ENCODE results near the gene RSAD1. TPM values are rescaled to one million over a fixed set of nuclear protein-coding genes. Genes with fewer than 3 reads are reported as not detected.

The RSAD1 gene
- total RNA-seq, 1 experiment from 2014 or later, result 28.7 TPM

DNA sequence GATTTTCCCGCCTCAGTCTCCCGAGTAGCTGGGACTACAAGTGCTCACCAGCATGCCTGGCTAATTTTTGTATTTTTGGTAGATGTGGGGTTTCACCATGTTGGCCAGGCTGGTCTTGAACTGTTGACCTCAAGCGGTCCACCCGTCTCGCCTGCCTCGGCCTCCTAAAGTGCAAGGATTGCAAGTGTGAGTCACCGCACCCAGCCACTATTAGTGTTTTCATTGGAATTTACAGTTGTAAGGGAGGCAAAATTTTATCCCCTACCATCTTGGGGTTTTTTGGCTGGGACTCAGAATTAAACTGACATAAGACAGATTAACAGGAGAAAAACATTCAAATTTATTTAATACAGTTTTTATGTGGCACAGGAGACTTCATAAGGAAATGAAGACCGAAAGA is 17.3 kb downstream of the RSAD1 start:
- intact Hi-C loops (cut with micrococcal nuclease), result no loop called here
- POLR2A ChIA-PET, result interaction anchor here (0.6 to 1.1 kb wide), 2 partner anchors 8 to 9 kb away, joined by 3 to 4 read pairs; no protein-coding TSS in a partner anchor
- Mint-ChIP-seq H3K4me1 (ENCODE audit: insufficient read depth, unreplicated experiment) (peaks cover 4% of the 10 kb centered on the region), H3K27me3 (ENCODE audit: insufficient read depth, unreplicated experiment) (no peaks in the 10 kb centered on the region), H3K9me3 (ENCODE audit: unreplicated experiment) (no peaks in the 10 kb centered on the region), H3K4me3 (ENCODE audit: unreplicated experiment) (no peak overlapping the region), H3K27ac (ENCODE audit: low read depth, unreplicated experiment) (no peak overlapping the region), H3K36me3 (ENCODE audit: insufficient read depth, unreplicated experiment) (no peaks in the 10 kb centered on the region)
- TF ChIP-seq CTCF (IDR thresholded peaks at IDR 0.05; ENCODE audit: unreplicated experiment), result no peak
- DNase-seq (ENCODE audit: unreplicated experiment), result no peak
- CTCF ChIA-PET, result interaction anchor here (0.5 to 0.8 kb wide), 4 partner anchors 203 to 661 kb away, joined by 3 read pairs; no protein-coding TSS in a partner anchor
- BruUV-seq (replicated peaks), result no TSS peak

GRCh38 chr17:50498021-50498874 is 19.6 kb downstream of the RSAD1 start:
- POLR2A ChIA-PET, result interaction anchor here (1.0 to 2.5 kb wide), 3 partner anchors 9 to 19 kb away, joined by 3 to 12 read pairs (median 4); no protein-coding TSS in a partner anchor
- no peak overlapping the region for H3K27ac Mint-ChIP-seq (ENCODE audit: low read depth, unreplicated experiment)

DNA sequence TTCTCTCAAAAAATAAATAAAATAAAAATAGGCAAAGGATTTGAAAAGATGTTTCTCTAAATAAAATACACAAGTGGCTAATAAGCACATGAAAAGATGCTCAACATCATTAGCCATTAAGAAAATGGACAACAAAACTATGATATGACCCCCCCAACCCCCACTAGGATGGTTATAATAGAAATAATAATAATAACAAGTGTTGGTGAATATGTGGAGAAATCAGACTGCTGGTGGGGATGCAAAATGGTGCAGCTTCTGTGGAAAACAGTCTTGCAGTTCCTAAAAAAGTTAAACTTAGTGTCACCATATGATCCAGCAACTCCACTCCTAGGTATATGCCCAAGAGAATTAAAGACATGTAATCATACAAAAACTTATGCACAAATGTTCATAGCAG is 20.6 kb downstream of the RSAD1 start:
- no peak for DNase-seq (ENCODE audit: unreplicated experiment)
- Mint-ChIP-seq H3K27me3 (ENCODE audit: insufficient read depth, unreplicated experiment) (no peaks in the 10 kb centered on the region), H3K36me3 (ENCODE audit: insufficient read depth, unreplicated experiment) (no peaks in the 10 kb centered on the region), H3K9me3 (ENCODE audit: unreplicated experiment) (no peaks in the 10 kb centered on the region), H3K27ac (ENCODE audit: low read depth, unreplicated experiment) (no peak overlapping the region), H3K4me1 (ENCODE audit: insufficient read depth, unreplicated experiment) (peaks cover 7% of the 10 kb centered on the region), H3K4me3 (ENCODE audit: unreplicated experiment) (no peak overlapping the region)
- TF ChIP-seq CTCF (IDR thresholded peaks at IDR 0.05; ENCODE audit: unreplicated experiment), result no peak
- POLR2A ChIA-PET, result interaction anchor here (2.5 kb wide), 1 partner anchor 12 kb away, joined by 12 read pairs; no protein-coding TSS in a partner anchor
- CTCF ChIA-PET, result interaction anchor here (0.7 to 1.7 kb wide), 3 partner anchors 15 to 181 kb away, joined by 3 to 7 read pairs (median 4); no protein-coding TSS in a partner anchor
- intact Hi-C loops (cut with micrococcal nuclease), result no loop called here
- no TSS peak for BruUV-seq (replicated peaks)

More at GRCh38 chr17:50498021-50498874, 19.6 kb downstream of the RSAD1 start:
- no peaks in the 10 kb centered on the region for H3K27me3 Mint-ChIP-seq (ENCODE audit: insufficient read depth, unreplicated experiment)
- H3K36me3 Mint-ChIP-seq (ENCODE audit: insufficient read depth, unreplicated experiment), result no peaks in the 10 kb centered on the region
- H3K4me1 Mint-ChIP-seq (ENCODE audit: insufficient read depth, unreplicated experiment), result no peaks in the 10 kb centered on the region
- BruUV-seq (replicated peaks), result no TSS peak
- no peaks in the 10 kb centered on the region for H3K9me3 Mint-ChIP-seq (ENCODE audit: unreplicated experiment)
- TF ChIP-seq CTCF (IDR thresholded peaks at IDR 0.05; ENCODE audit: unreplicated experiment), result no peak
- intact Hi-C loops (cut with micrococcal nuclease), result no loop called here
- CTCF ChIA-PET, result interaction anchor here (0.5 to 1.7 kb wide), 7 partner anchors 11 to 182 kb away, joined by 3 to 7 read pairs (median 4); no protein-coding TSS in a partner anchor
- DNase-seq (ENCODE audit: unreplicated experiment), result peak; percentile 36
- no peak overlapping the region for H3K4me3 Mint-ChIP-seq (ENCODE audit: unreplicated experiment)

- no peak overlapping the region for H3K27ac Mint-ChIP-seq (ENCODE audit: low read depth, unreplicated experiment)
These were observed 21.1 kb downstream of the RSAD1 start for GRCh38 chr17:50499721-50500120.

More at GRCh38 chr17:50499721-50500120, 21.1 kb downstream of the RSAD1 start:
- Mint-ChIP-seq H3K27me3 (ENCODE audit: insufficient read depth, unreplicated experiment) (no peaks in the 10 kb centered on the region), H3K9me3 (ENCODE audit: unreplicated experiment) (no peaks in the 10 kb centered on the region), H3K36me3 (ENCODE audit: insufficient read depth, unreplicated experiment) (peaks cover 4% of the 10 kb centered on the region), H3K4me3 (ENCODE audit: unreplicated experiment) (no peak overlapping the region), H3K4me1 (ENCODE audit: insufficient read depth, unreplicated experiment) (peaks cover 10% of the 10 kb centered on the region)
- DNase-seq (ENCODE audit: unreplicated experiment), result no peak
- CTCF ChIA-PET, result interaction anchor here (0.6 to 5.9 kb wide), 2 partner anchors 17 to 166 kb away, joined by 3 to 68 read pairs; no protein-coding TSS in a partner anchor
- POLR2A ChIA-PET, result no interaction called here
- TF ChIP-seq CTCF (IDR thresholded peaks at IDR 0.05; ENCODE audit: unreplicated experiment), result no peak
- intact Hi-C loops (cut with micrococcal nuclease), result no loop called here
- no TSS peak for BruUV-seq (replicated peaks)
